HG03521 (cell line): ENCODE results near the gene SPDYE6.
"Not testable (repeated sequence)": the region's sequence is repeated elsewhere in the genome, so short reads cannot be mapped to it uniquely, and the experiment has no call there.

ENCODE experiments used
- ATAC-seq: cut with Tn5 transposase; IDR thresholded peaks from one replicate; pipeline ENCODE4 v1.9.1; 2021; ENCODE audit warnings: mild to moderate bottlenecking, moderate library complexity; ENCODE audit not compliant: unreplicated experiment

The SPDYE6 gene

GRCh38 chr7:102356344-102356743 is at the start of gene SPDYE6:
TSS of gene SPDYE6 (minus strand) at chr7:102356444. CDS start at chr7:102356023, 421 bp downstream.
- ATAC-seq = not testable (repeated sequence)

- not testable (repeated sequence) for ATAC-seq
These were observed 48.6 kb upstream of the SPDYE6 start for GRCh38 chr7:102404862-102405188.

GRCh38 chr7:102404005-102404861 is 48.0 kb upstream of the SPDYE6 start:
- peak; percentile 83 for ATAC-seq

- ATAC-seq = no peak
These were observed 47.3 kb upstream of the SPDYE6 start for GRCh38 chr7:102403563-102403962.

GRCh38 chr7:102400360-102400759 is 44.1 kb upstream of the SPDYE6 start:
- ATAC-seq = no peak

GRCh38 chr7:102398543-102398942 is 42.3 kb upstream of the SPDYE6 start:
- no peak for ATAC-seq

GRCh38 chr7:102396710-102397019 is 40.4 kb upstream of the SPDYE6 start:
- ATAC-seq = no peak

GRCh38 chr7:102395873-102396709 is 39.8 kb upstream of the SPDYE6 start, which contains the start of gene PRKRIP1:
TSS of gene PRKRIP1 (plus strand) at chr7:102396363. CDS start at chr7:102396412, 49 bp downstream.
- peak; percentile 98 for ATAC-seq

- ATAC-seq = no peak
These were observed 39.3 kb upstream of the SPDYE6 start for GRCh38 chr7:102395592-102395872.

GRCh38 chr7:102393467-102393866 is 37.2 kb upstream of the SPDYE6 start:
- no peak for ATAC-seq

- no peak for ATAC-seq
These were observed 36.1 kb upstream of the SPDYE6 start for GRCh38 chr7:102392330-102392729.

GRCh38 chr7:102390697-102391484 is 34.6 kb upstream of the SPDYE6 start:
- no peak for ATAC-seq

GRCh38 chr7:102389810-102390209 is 33.6 kb upstream of the SPDYE6 start:
- no peak for ATAC-seq

- ATAC-seq = no peak
These were observed 30.8 kb upstream of the SPDYE6 start for GRCh38 chr7:102387064-102387463.

GRCh38 chr7:102381696-102382425 is 25.6 kb upstream of the SPDYE6 start:
- ATAC-seq = not testable (repeated sequence)

GRCh38 chr7:102380837-102381236 is 24.6 kb upstream of the SPDYE6 start:
- not testable (repeated sequence) for ATAC-seq

GRCh38 chr7:102376964-102377466 is 20.8 kb upstream of the SPDYE6 start:
- no peak for ATAC-seq

- ATAC-seq = not testable (repeated sequence)
These were observed 16.6 kb upstream of the SPDYE6 start for GRCh38 chr7:102372796-102373195.

- not testable (repeated sequence) for ATAC-seq
These were observed 13.8 kb upstream of the SPDYE6 start for GRCh38 chr7:102370038-102370437.

GRCh38 chr7:102365390-102365789 is 9.1 kb upstream of the SPDYE6 start:
- not testable (repeated sequence) for ATAC-seq
